Measurements from ENCODE around the gene GPAM.
"Not testable (repeated sequence)": the region's sequence is repeated elsewhere in the genome, so short reads cannot be mapped to it uniquely, and the experiment has no call there.

GPAM gene

GRCh38 chr10:112216966-112217365 is 33.4 kb upstream of the GPAM start:
- in situ Hi-C loops (cut with MboI; ENCODE audit: low sequenced_read_pairs) = no loop called here

- in situ Hi-C loops (cut with MboI; ENCODE audit: low sequenced_read_pairs) = no loop called here
Measured at GRCh38 chr10:112216151-112216550, 32.6 kb upstream of the GPAM start.

GRCh38 chr10:112215342-112215774 is 31.8 kb upstream of the GPAM start:
- in situ Hi-C loops (cut with MboI; ENCODE audit: low sequenced_read_pairs) = no loop called here

- in situ Hi-C loops (cut with MboI; ENCODE audit: low sequenced_read_pairs) = no loop called here
Measured at GRCh38 chr10:112214298-112214926, 30.8 kb upstream of the GPAM start.

GRCh38 chr10:112213836-112214235 is 30.3 kb upstream of the GPAM start:
- in situ Hi-C loops (cut with MboI; ENCODE audit: low sequenced_read_pairs) = no loop called here

GRCh38 chr10:112213098-112213823 is 29.7 kb upstream of the GPAM start:
- in situ Hi-C loops (cut with MboI; ENCODE audit: low sequenced_read_pairs) = no loop called here

GRCh38 chr10:112210666-112211065 is 27.1 kb upstream of the GPAM start:
- in situ Hi-C loops (cut with MboI; ENCODE audit: low sequenced_read_pairs) = no loop called here

- in situ Hi-C loops (cut with MboI; ENCODE audit: low sequenced_read_pairs) = no loop called here
Measured at GRCh38 chr10:112209684-112210131, 26.1 kb upstream of the GPAM start.

GRCh38 chr10:112208997-112209396 is 25.4 kb upstream of the GPAM start:
- in situ Hi-C loops (cut with MboI; ENCODE audit: low sequenced_read_pairs) = no loop called here

GRCh38 chr10:112208292-112208691 is 24.7 kb upstream of the GPAM start:
- in situ Hi-C loops (cut with MboI; ENCODE audit: low sequenced_read_pairs) = no loop called here

- in situ Hi-C loops (cut with MboI; ENCODE audit: low sequenced_read_pairs) = no loop called here
Measured at GRCh38 chr10:112203328-112204076, 19.9 kb upstream of the GPAM start.

GRCh38 chr10:112202561-112203241 is 19.1 kb upstream of the GPAM start:
- in situ Hi-C loops (cut with MboI; ENCODE audit: low sequenced_read_pairs) = no loop called here

GRCh38 chr10:112202076-112202475 is 18.5 kb upstream of the GPAM start:
- in situ Hi-C loops (cut with MboI; ENCODE audit: low sequenced_read_pairs) = no loop called here

- in situ Hi-C loops (cut with MboI; ENCODE audit: low sequenced_read_pairs) = no loop called here
Measured at GRCh38 chr10:112201334-112201733, 17.8 kb upstream of the GPAM start.

- in situ Hi-C loops (cut with MboI; ENCODE audit: low sequenced_read_pairs) = not testable (repeated sequence)
Measured at GRCh38 chr10:112200259-112200658, 16.7 kb upstream of the GPAM start.

GRCh38 chr10:112197662-112198061 is 14.1 kb upstream of the GPAM start:
- in situ Hi-C loops (cut with MboI; ENCODE audit: low sequenced_read_pairs) = not testable (repeated sequence)

GRCh38 chr10:112195224-112195623 is 11.7 kb upstream of the GPAM start:
- in situ Hi-C loops (cut with MboI; ENCODE audit: low sequenced_read_pairs) = no loop called here

- in situ Hi-C loops (cut with MboI; ENCODE audit: low sequenced_read_pairs) = no loop called here
Measured at GRCh38 chr10:112191791-112192190, 8.2 kb upstream of the GPAM start.

GRCh38 chr10:112191041-112191590 is 7.6 kb upstream of the GPAM start:
- in situ Hi-C loops (cut with MboI; ENCODE audit: low sequenced_read_pairs) = no loop called here

GRCh38 chr10:112189465-112189864 is 5.9 kb upstream of the GPAM start:
- in situ Hi-C loops (cut with MboI; ENCODE audit: low sequenced_read_pairs) = no loop called here

GRCh38 chr10:112187527-112187926 is 4.0 kb upstream of the GPAM start:
- in situ Hi-C loops (cut with MboI; ENCODE audit: low sequenced_read_pairs) = no loop called here
